Effector memory CD8-positive, alpha-beta T cell (primary cell): ENCODE results near the gene L1TD1.
"Not testable (repeated sequence)": the region's sequence is repeated elsewhere in the genome, so short reads cannot be mapped to it uniquely, and the experiment has no call there.

ENCODE experiments used
- ATAC-seq: fragments of 150-1000 bp; cut with Tn5 transposase; replicated peaks from 2 replicates; pipeline ENCODE4 v1.10.0; 2021; ENCODE audit warnings: mild to moderate bottlenecking, moderate library complexity
- DNase-seq, 3 experiments: peaks; one replicate each; pipeline ENCODE4 v3.0.0; 2021
- H3K27ac Mint-ChIP-seq, 2 donors: one replicate each; pipeline ENCODE4 v1.8.0; 2022; ENCODE audit warnings: mild to moderate bottlenecking in 2 of 2, mixed read lengths in 2 of 2, moderate library complexity in 2 of 2
- H3K27me3 Mint-ChIP-seq, 2 donors: one replicate each; pipeline ENCODE4 v1.8.0; 2022; ENCODE audit warnings: mixed read lengths in 2 of 2
- H3K36me3 Mint-ChIP-seq: one replicate; pipeline ENCODE4 v1.8.0; 2022; ENCODE audit warnings: mild to moderate bottlenecking, moderate library complexity, mixed read lengths; ENCODE audit not compliant: insufficient read depth
- H3K4me1 Mint-ChIP-seq, 2 donors: one replicate each; pipeline ENCODE4 v1.8.0; 2022; ENCODE audit warnings: low read depth in 2 of 2, mixed read lengths in 2 of 2
- H3K4me3 Mint-ChIP-seq, 2 donors: one replicate each; pipeline ENCODE4 v1.8.0; 2022; ENCODE audit warnings: mild to moderate bottlenecking in 2 of 2, mixed read lengths in 2 of 2, moderate library complexity in 2 of 2
- H3K9me3 Mint-ChIP-seq, 2 donors: one replicate each; pipeline ENCODE4 v1.8.0; 2022; ENCODE audit warnings: mixed read lengths in 2 of 2
- total RNA-seq, 9 experiments: gene quantifications; one replicate each; lab custom pipeline; 2026; lab: John Stamatoyannopoulos, UW

The L1TD1 gene
- total RNA-seq: 0 to 0.18 (median 0) reads per million in 9 experiments

- H3K9me3 Mint-ChIP-seq: no peaks in the 10 kb centered on the region
- no peaks in the 10 kb centered on the region for H3K36me3 Mint-ChIP-seq
- no peak for ATAC-seq
- H3K27ac Mint-ChIP-seq: no peak within 1 kb of the TSS
- no peak for DNase-seq
- H3K4me3 Mint-ChIP-seq: no peak within 1 kb of the TSS
- peaks cover 36 to 54% of the 10 kb centered on the region in 2 donors for H3K27me3 Mint-ChIP-seq
- peaks cover 1 to 7% of the 10 kb centered on the region in 2 donors for H3K4me1 Mint-ChIP-seq
Observed at GRCh38 chr1:62194651-62195544, at the start of gene L1TD1. L1TD1 (plus strand) TSS chr1:62194849; CDS start chr1:62206629, 11,780 bp downstream.

- no peak overlapping the region for H3K4me3 Mint-ChIP-seq
- H3K9me3 Mint-ChIP-seq: no peaks in the 10 kb centered on the region
- H3K36me3 Mint-ChIP-seq: peaks cover 14% of the 10 kb centered on the region
- H3K27ac Mint-ChIP-seq: no peak overlapping the region
- no peaks in the 10 kb centered on the region for H3K27me3 Mint-ChIP-seq
- DNase-seq: no peak
- H3K4me1 Mint-ChIP-seq: no peaks in the 10 kb centered on the region
- ATAC-seq: no peak
Observed at GRCh38 chr1:62159940-62160348, 34.7 kb upstream of the L1TD1 start.

GRCh38 chr1:62161711-62162110, 32.9 kb upstream of the L1TD1 start:
- DNase-seq: no peak
- Mint-ChIP-seq H3K4me1 (no peaks in the 10 kb centered on the region), H3K27me3 (no peaks in the 10 kb centered on the region), H3K27ac (no peak overlapping the region), H3K4me3 (no peak overlapping the region), H3K36me3 (peaks cover 12% of the 10 kb centered on the region), H3K9me3 (no peaks in the 10 kb centered on the region)
- no peak for ATAC-seq

GRCh38 chr1:62170380-62170779, 24.3 kb upstream of the L1TD1 start:
- not testable (repeated sequence) for DNase-seq, H3K9me3 Mint-ChIP-seq, H3K36me3 Mint-ChIP-seq

GRCh38 chr1:62175568-62176179, 19.0 kb upstream of the L1TD1 start:
- peak; percentile 19 to 42 (median 23) for DNase-seq
- H3K27me3 Mint-ChIP-seq: peaks cover 10 to 33% of the 10 kb centered on the region in 2 donors
- H3K27ac Mint-ChIP-seq: no peak overlapping the region
- H3K4me1 Mint-ChIP-seq: no peaks in the 10 kb centered on the region
- H3K9me3 Mint-ChIP-seq: no peaks in the 10 kb centered on the region
- ATAC-seq: no peak
- H3K36me3 Mint-ChIP-seq: peaks cover 3% of the 10 kb centered on the region
- H3K4me3 Mint-ChIP-seq: no peak overlapping the region

More at GRCh38 chr1:62170380-62170779, 24.3 kb upstream of the L1TD1 start:
- not testable (repeated sequence) for ATAC-seq, H3K4me1 Mint-ChIP-seq, H3K4me3 Mint-ChIP-seq, H3K27ac Mint-ChIP-seq
- H3K27me3 Mint-ChIP-seq: peaks cover 11 to 35% of the 10 kb centered on the region in 2 donors

GRCh38 chr1:62176597-62177312, 17.9 kb upstream of the L1TD1 start:
- Mint-ChIP-seq H3K4me3 (no peak overlapping the region), H3K27me3 (peaks cover 3 to 30% of the 10 kb centered on the region in 2 donors), H3K9me3 (no peaks in the 10 kb centered on the region), H3K27ac (no peak overlapping the region), H3K4me1 (no peaks in the 10 kb centered on the region), H3K36me3 (no peaks in the 10 kb centered on the region)
- DNase-seq: no peak
- ATAC-seq: no peak

GRCh38 chr1:62177621-62178020, 17.0 kb upstream of the L1TD1 start:
- H3K27ac Mint-ChIP-seq: no peak overlapping the region

GRCh38 chr1:62178372-62178771, 16.3 kb upstream of the L1TD1 start:
- ATAC-seq: no peak
- Mint-ChIP-seq H3K4me3 (no peak overlapping the region), H3K27me3 (peaks cover 9 to 27% of the 10 kb centered on the region in 2 donors), H3K36me3 (no peaks in the 10 kb centered on the region), H3K9me3 (no peaks in the 10 kb centered on the region), H3K4me1 (no peaks in the 10 kb centered on the region), H3K27ac (no peak overlapping the region)
- DNase-seq: no peak

More at GRCh38 chr1:62177621-62178020, 17.0 kb upstream of the L1TD1 start:
- DNase-seq (no peak), ATAC-seq (no peak)
- no peaks in the 10 kb centered on the region for H3K4me1 Mint-ChIP-seq
- no peaks in the 10 kb centered on the region for H3K9me3 Mint-ChIP-seq
- H3K4me3 Mint-ChIP-seq: no peak overlapping the region
- H3K27me3 Mint-ChIP-seq: peaks cover 9 to 28% of the 10 kb centered on the region in 2 donors
- no peaks in the 10 kb centered on the region for H3K36me3 Mint-ChIP-seq

GRCh38 chr1:62180054-62180453, 14.6 kb upstream of the L1TD1 start:
- H3K9me3 Mint-ChIP-seq, DNase-seq, H3K4me3 Mint-ChIP-seq, H3K27ac Mint-ChIP-seq, H3K4me1 Mint-ChIP-seq, H3K36me3 Mint-ChIP-seq, ATAC-seq: not testable (repeated sequence)
- H3K27me3 Mint-ChIP-seq: peaks cover 9 to 14% of the 10 kb centered on the region in 2 donors

- ATAC-seq (no peak), DNase-seq (no peak)
- H3K27me3 Mint-ChIP-seq: peaks cover 9 to 14% of the 10 kb centered on the region in 2 donors
- H3K27ac Mint-ChIP-seq: no peak overlapping the region
- H3K9me3 Mint-ChIP-seq: no peaks in the 10 kb centered on the region
- H3K36me3 Mint-ChIP-seq: no peaks in the 10 kb centered on the region
- no peak overlapping the region for H3K4me3 Mint-ChIP-seq
- no peaks in the 10 kb centered on the region for H3K4me1 Mint-ChIP-seq
Observed at GRCh38 chr1:62180639-62181038, 14.0 kb upstream of the L1TD1 start.

GRCh38 chr1:62181532-62181931, 13.1 kb upstream of the L1TD1 start:
- Mint-ChIP-seq H3K27ac (peak overlapping the region in 1 of 2 donors; percentile 27), H3K36me3 (peaks cover 3% of the 10 kb centered on the region), H3K27me3 (peaks cover 9 to 14% of the 10 kb centered on the region in 2 donors), H3K4me1 (no peaks in the 10 kb centered on the region), H3K4me3 (no peak overlapping the region), H3K9me3 (no peaks in the 10 kb centered on the region)
- ATAC-seq (no peak), DNase-seq (no peak)

GRCh38 chr1:62182157-62182556, 12.5 kb upstream of the L1TD1 start:
- ATAC-seq, H3K4me3 Mint-ChIP-seq, DNase-seq, H3K36me3 Mint-ChIP-seq, H3K9me3 Mint-ChIP-seq, H3K27ac Mint-ChIP-seq, H3K4me1 Mint-ChIP-seq: not testable (repeated sequence)
- H3K27me3 Mint-ChIP-seq: peaks cover 9 to 14% of the 10 kb centered on the region in 2 donors
